Gastrocnemius medialis (tissue), 4 donors: ENCODE measurements around the gene FNBP1L. TPM values are rescaled to one million over a fixed set of nuclear protein-coding genes. Genes with fewer than 3 reads are reported as not detected.

Experiments
- ATAC-seq, 2 donors: fragments of 150-250 bp; one replicate each; pipeline ENCODE4 v1.9.1; 2016
- DNase-seq, 2 donors: peaks; one replicate each; pipeline ENCODE4 v3.0.0-alpha.2; 2019
- H3K27ac ChIP-seq, 4 donors: fragments of 200-600 bp; sonication (generic); 1 replicate in 1 of 4; 2 replicates in 3 of 4; pipeline ENCODE4 v1.5.1; 2016 to 2018; ENCODE audit warnings: mild to moderate bottlenecking in 2 of 4, moderate library complexity in 1 of 4
- H3K27me3 ChIP-seq, 3 donors: fragments of 200-600 bp; sonication (generic) in 2 of 3; 1 replicate in 1 of 3; 2 replicates in 2 of 3; pipeline versions ENCODE4 v1.5.1 to v1.6.0; 2016 to 2019; ENCODE audit warnings: mild to moderate bottlenecking in 1 of 3, moderate library complexity in 1 of 3
- H3K36me3 ChIP-seq, 2 donors: fragments of 200-600 bp; sonication (generic) in 1 of 2; one replicate each; pipeline ENCODE4 v1.5.1; 2017 to 2018
- H3K4me1 ChIP-seq, 2 donors: fragments of 200-600 bp; sonication (generic) in 1 of 2; one replicate each; pipeline ENCODE4 v1.5.1; 2016 to 2017; ENCODE audit warnings: mild to moderate bottlenecking in 2 of 2
- H3K4me3 ChIP-seq, 4 donors: fragments of 200-600 bp; sonication (generic) in 3 of 4; 1 replicate in 1 of 4; 2 replicates in 3 of 4; pipeline ENCODE4 v1.5.1; 2016 to 2019; ENCODE audit warnings: mild to moderate bottlenecking in 2 of 4
- H3K9me3 ChIP-seq, 3 donors: fragments of 200-600 bp; sonication (generic) in 2 of 3; 1 replicate in 1 of 3; 2 replicates in 2 of 3; pipeline ENCODE4 v1.5.1; 2016 to 2019
- CTCF ChIP-seq, 5 experiments: fragments of 450-650 bp in 3 of 5; fragments of 200-600 bp in 2 of 5; sonication (generic) in 2 of 5; IDR thresholded peaks in 4 of 5; conservative IDR thresholded peaks in 1 of 5; 1 replicate in 4 of 5; 2 replicates in 1 of 5; pipeline ENCODE4 v1.5.1; 2016 to 2019; ENCODE audit warnings: antibody characterized with exemption in 5 of 5, mild to moderate bottlenecking in 3 of 5, moderate library complexity in 3 of 5
- POLR2A ChIP-seq, 2 donors: fragments of 450-650 bp; IDR thresholded peaks; one replicate each; pipeline ENCODE4 v1.6.1; 2017; ENCODE audit warnings: antibody characterized with exemption in 2 of 2, mild to moderate bottlenecking in 2 of 2, moderate library complexity in 2 of 2
- in situ Hi-C, 4 donors: fragments of 200-750 bp; cut with MboI; loops; one replicate each; pipeline versions ENCODE4 v1.15.0 to v1.8.0; 2017; ENCODE audit warnings: low sequenced_read_pairs in 4 of 4
- intact Hi-C: fragments of 100-400 bp; cut with DNase I; formaldehyde crosslinking; loops from one replicate; pipeline ENCODE4 v1.15.1; 2023; ENCODE audit warnings: low total_unique reads
- total RNA-seq, 4 donors: library from RNA; depleted of rRNA; stranded (reverse); fragments of >200 nt; gene quantifications; one replicate each; pipeline versions ENCODE4 v1.1.0 to v1.2.3, GENCODE V29; 2016

The FNBP1L gene
- total RNA-seq, 4 donors from 2014 or later: 16.0 to 35.1 (median 17.4) TPM

- in situ Hi-C loops (no loop called here), intact Hi-C loops (no loop called here)
- Histone ChIP-seq H3K27me3 (no peaks in the 10 kb centered on the region), H3K36me3 (no peaks in the 10 kb centered on the region), H3K27ac (no peak overlapping the region), H3K4me3 (no peak overlapping the region), H3K9me3 (no peaks in the 10 kb centered on the region), H3K4me1 (peaks cover 0 to 3% of the 10 kb centered on the region in 2 donors)
- DNase-seq: no peak
- TF ChIP-seq POLR2A (IDR thresholded peaks at IDR 0.05): no peak
- no peak for TF ChIP-seq CTCF (IDR thresholded peaks at IDR 0.05 in 4 of 5, conservative IDR thresholded peaks at IDR 0.05 in 1 of 5)
- ATAC-seq: no peak
Observed at GRCh38 chr1:93516164-93516563, 68.2 kb downstream of the FNBP1L start.

- no peak for DNase-seq
- Histone ChIP-seq H3K4me1 (peaks cover 0 to 3% of the 10 kb centered on the region in 2 donors), H3K4me3 (no peak overlapping the region), H3K36me3 (no peaks in the 10 kb centered on the region), H3K9me3 (no peaks in the 10 kb centered on the region), H3K27me3 (no peaks in the 10 kb centered on the region), H3K27ac (no peak overlapping the region)
- in situ Hi-C loops (no loop called here), intact Hi-C loops (no loop called here)
- TF ChIP-seq POLR2A (IDR thresholded peaks at IDR 0.05) (no peak), CTCF (IDR thresholded peaks at IDR 0.05 in 4 of 5, conservative IDR thresholded peaks at IDR 0.05 in 1 of 5) (no peak)
- no peak for ATAC-seq
Observed at GRCh38 chr1:93518516-93518915, 70.6 kb downstream of the FNBP1L start.

- intact Hi-C loops (no loop called here), in situ Hi-C loops (no loop called here)
- no peaks in the 10 kb centered on the region for H3K9me3 ChIP-seq
- H3K27me3 ChIP-seq: no peaks in the 10 kb centered on the region
- no peaks in the 10 kb centered on the region for H3K36me3 ChIP-seq
- no peak overlapping the region for H3K4me3 ChIP-seq
- H3K4me1 ChIP-seq: peaks cover 0 to 3% of the 10 kb centered on the region in 2 donors
- DNase-seq: no peak
- TF ChIP-seq POLR2A (IDR thresholded peaks at IDR 0.05): no peak
- TF ChIP-seq CTCF (IDR thresholded peaks at IDR 0.05 in 4 of 5, conservative IDR thresholded peaks at IDR 0.05 in 1 of 5): no peak
- no peak overlapping the region for H3K27ac ChIP-seq
- no peak for ATAC-seq
Observed at GRCh38 chr1:93519199-93519829, 71.4 kb downstream of the FNBP1L start.

GRCh38 chr1:93521618-93522017, 73.7 kb downstream of the FNBP1L start:
- no peak for DNase-seq
- H3K27me3 ChIP-seq: no peaks in the 10 kb centered on the region
- intact Hi-C loops: no loop called here
- TF ChIP-seq CTCF (IDR thresholded peaks at IDR 0.05 in 4 of 5, conservative IDR thresholded peaks at IDR 0.05 in 1 of 5): no peak
- no peak for TF ChIP-seq POLR2A (IDR thresholded peaks at IDR 0.05)
- peaks cover 0 to 3% of the 10 kb centered on the region in 2 donors for H3K4me1 ChIP-seq
- no peak overlapping the region for H3K27ac ChIP-seq
- H3K9me3 ChIP-seq: no peaks in the 10 kb centered on the region
- no peak overlapping the region for H3K4me3 ChIP-seq
- in situ Hi-C loops: no loop called here
- no peaks in the 10 kb centered on the region for H3K36me3 ChIP-seq
- ATAC-seq: no peak

GRCh38 chr1:93522721-93523120, 74.8 kb downstream of the FNBP1L start:
- Histone ChIP-seq H3K4me1 (no peaks in the 10 kb centered on the region), H3K9me3 (no peaks in the 10 kb centered on the region), H3K27ac (no peak overlapping the region), H3K27me3 (no peaks in the 10 kb centered on the region), H3K4me3 (no peak overlapping the region), H3K36me3 (no peaks in the 10 kb centered on the region)
- DNase-seq: no peak
- in situ Hi-C loops: no loop called here
- ATAC-seq: no peak
- intact Hi-C loops: no loop called here
- no peak for TF ChIP-seq CTCF (IDR thresholded peaks at IDR 0.05 in 4 of 5, conservative IDR thresholded peaks at IDR 0.05 in 1 of 5)
- TF ChIP-seq POLR2A (IDR thresholded peaks at IDR 0.05): no peak
